Measurements from ENCODE around the gene SCPEP1. TPM values are rescaled to one million over a fixed set of nuclear protein-coding genes. Genes with fewer than 3 reads are reported as not detected.

SCPEP1 gene
- total RNA-seq, 1 donor from 2014 or later, result 53.5 TPM

DNA sequence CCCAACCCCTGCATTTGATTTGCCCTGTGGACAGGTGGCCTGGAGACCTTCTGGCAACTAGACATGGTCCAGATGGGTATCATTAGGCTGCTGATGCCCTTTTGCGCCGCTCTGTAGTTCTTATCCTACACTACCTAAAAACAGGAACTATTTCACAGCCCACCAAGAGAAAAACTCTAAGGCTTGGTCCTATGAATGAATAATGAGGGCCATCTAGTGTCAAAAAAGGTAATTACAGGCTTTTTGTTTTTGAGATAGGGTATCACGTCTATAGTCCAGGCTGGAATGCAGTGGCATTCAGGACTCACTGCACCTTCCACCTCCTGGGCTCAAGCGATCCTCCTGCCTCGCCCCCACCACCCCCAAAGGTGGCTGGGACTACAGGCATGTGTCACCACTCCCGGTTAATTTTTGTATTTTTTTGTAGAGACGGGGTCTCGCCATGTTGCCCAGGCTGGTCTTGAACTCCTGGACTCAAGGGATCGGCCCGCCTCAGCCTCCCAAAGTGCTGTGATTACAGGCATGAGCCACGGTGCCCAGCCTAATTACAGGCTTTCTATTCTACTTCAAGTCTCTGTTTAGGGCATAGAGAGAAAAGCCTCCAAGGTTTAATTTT is 38.0 kb upstream of the SCPEP1 start:
- no peak for DNase-seq (ENCODE audit: extremely low spot score, unreplicated experiment)
- Mint-ChIP-seq H3K27me3 (no peaks in the 10 kb centered on the region), H3K4me1 (ENCODE audit: unreplicated experiment) (peaks cover 16% of the 10 kb centered on the region), H3K27ac (no peak overlapping the region), H3K36me3 (peaks cover 43% of the 10 kb centered on the region), H3K4me3 (no peak overlapping the region), H3K9me3 (no peaks in the 10 kb centered on the region)
- TF ChIP-seq, protein P1, sequence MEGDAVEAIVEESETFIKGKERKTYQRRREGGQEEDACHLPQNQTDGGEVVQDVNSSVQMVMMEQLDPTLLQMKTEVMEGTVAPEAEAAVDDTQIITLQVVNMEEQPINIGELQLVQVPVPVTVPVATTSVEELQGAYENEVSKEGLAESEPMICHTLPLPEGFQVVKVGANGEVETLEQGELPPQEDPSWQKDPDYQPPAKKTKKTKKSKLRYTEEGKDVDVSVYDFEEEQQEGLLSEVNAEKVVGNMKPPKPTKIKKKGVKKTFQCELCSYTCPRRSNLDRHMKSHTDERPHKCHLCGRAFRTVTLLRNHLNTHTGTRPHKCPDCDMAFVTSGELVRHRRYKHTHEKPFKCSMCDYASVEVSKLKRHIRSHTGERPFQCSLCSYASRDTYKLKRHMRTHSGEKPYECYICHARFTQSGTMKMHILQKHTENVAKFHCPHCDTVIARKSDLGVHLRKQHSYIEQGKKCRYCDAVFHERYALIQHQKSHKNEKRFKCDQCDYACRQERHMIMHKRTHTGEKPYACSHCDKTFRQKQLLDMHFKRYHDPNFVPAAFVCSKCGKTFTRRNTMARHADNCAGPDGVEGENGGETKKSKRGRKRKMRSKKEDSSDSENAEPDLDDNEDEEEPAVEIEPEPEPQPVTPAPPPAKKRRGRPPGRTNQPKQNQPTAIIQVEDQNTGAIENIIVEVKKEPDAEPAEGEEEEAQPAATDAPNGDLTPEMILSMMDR (conservative IDR thresholded peaks at IDR 0.05), result peak; percentile 79

GRCh38 chr17:56943505-56944125 is 34.3 kb upstream of the SCPEP1 start:
- no peak for DNase-seq (ENCODE audit: extremely low spot score, unreplicated experiment)
- Mint-ChIP-seq H3K36me3 (peaks cover 37% of the 10 kb centered on the region), H3K27me3 (no peaks in the 10 kb centered on the region), H3K4me1 (ENCODE audit: unreplicated experiment) (peaks cover 4% of the 10 kb centered on the region), H3K4me3 (no peak overlapping the region), H3K27ac (no peak overlapping the region), H3K9me3 (no peaks in the 10 kb centered on the region)
- TF ChIP-seq, protein P1 (conservative IDR thresholded peaks at IDR 0.05), result no peak

GRCh38 chr17:56945938-56946505 is 31.9 kb upstream of the SCPEP1 start:
- TF ChIP-seq, protein P1 (conservative IDR thresholded peaks at IDR 0.05), result no peak
- no peaks in the 10 kb centered on the region for H3K27me3 Mint-ChIP-seq
- no peak for DNase-seq (ENCODE audit: extremely low spot score, unreplicated experiment)
- no peaks in the 10 kb centered on the region for H3K9me3 Mint-ChIP-seq
- peaks cover 35% of the 10 kb centered on the region for H3K36me3 Mint-ChIP-seq
- H3K4me1 Mint-ChIP-seq (ENCODE audit: unreplicated experiment), result no peaks in the 10 kb centered on the region
- no peak overlapping the region for H3K4me3 Mint-ChIP-seq
- H3K27ac Mint-ChIP-seq, result no peak overlapping the region

GRCh38 chr17:56947741-56948140 is 30.2 kb upstream of the SCPEP1 start:
- TF ChIP-seq, protein P1 (conservative IDR thresholded peaks at IDR 0.05), result no peak
- Mint-ChIP-seq H3K4me3 (no peak overlapping the region), H3K27ac (no peak overlapping the region), H3K9me3 (no peaks in the 10 kb centered on the region), H3K36me3 (peaks cover 32% of the 10 kb centered on the region), H3K4me1 (ENCODE audit: unreplicated experiment) (no peaks in the 10 kb centered on the region), H3K27me3 (no peaks in the 10 kb centered on the region)
- no peak for DNase-seq (ENCODE audit: extremely low spot score, unreplicated experiment)

DNA sequence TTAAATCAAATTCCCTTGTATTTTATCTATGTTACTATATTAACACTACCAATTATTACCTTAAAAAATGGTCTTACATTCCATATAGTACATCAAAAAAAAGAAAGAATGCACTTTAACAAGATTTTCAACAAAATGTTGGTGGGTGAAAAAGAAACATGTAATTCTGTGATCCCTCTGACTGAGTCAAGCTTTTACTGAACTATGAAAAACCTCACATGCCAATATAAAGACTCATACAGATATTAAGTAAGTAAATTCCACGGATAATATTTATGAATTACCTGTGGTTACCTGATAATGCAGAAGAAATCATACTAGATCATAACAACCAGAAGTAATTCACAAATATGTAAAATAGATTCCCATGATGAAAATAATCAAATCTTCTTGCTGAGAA is 29.4 kb upstream of the SCPEP1 start:
- DNase-seq (ENCODE audit: extremely low spot score, unreplicated experiment), result no peak
- Mint-ChIP-seq H3K36me3 (peaks cover 30% of the 10 kb centered on the region), H3K9me3 (no peaks in the 10 kb centered on the region), H3K4me3 (no peak overlapping the region), H3K27me3 (no peaks in the 10 kb centered on the region), H3K4me1 (ENCODE audit: unreplicated experiment) (no peaks in the 10 kb centered on the region), H3K27ac (no peak overlapping the region)
- TF ChIP-seq, protein P1 (conservative IDR thresholded peaks at IDR 0.05), result no peak
